Tibial nerve (tissue), 4 donors: ENCODE data around the gene ASTN2. TPM values are rescaled to one million over a fixed set of nuclear protein-coding genes. Genes with fewer than 3 reads are reported as not detected.
"Not testable (repeated sequence)": the region's sequence is repeated elsewhere in the genome, so short reads cannot be mapped to it uniquely, and the experiment has no call there.

Experiments
- DNase-seq, 2 donors: peaks; one replicate each; pipeline ENCODE4 v3.0.0-alpha.2; 2019; ENCODE audit warnings: low spot score in 2 of 2
- H3K27ac ChIP-seq, 4 donors: fragments of 200-600 bp; sonication (generic) in 3 of 4; one replicate each; pipeline ENCODE4 v1.5.1; 2017 to 2019; ENCODE audit warnings: mild to moderate bottlenecking in 1 of 4
- H3K27me3 ChIP-seq, 2 donors: fragments of 200-600 bp; sonication (generic) in 1 of 2; one replicate each; pipeline versions ENCODE4 v1.5.1 to v1.6.0; 2017 to 2019
- H3K36me3 ChIP-seq, 3 donors: fragments of 200-600 bp; sonication (generic); one replicate each; pipeline ENCODE4 v1.5.1; 2018 to 2019
- H3K4me1 ChIP-seq, 4 donors: fragments of 200-600 bp; sonication (generic) in 3 of 4; one replicate each; pipeline ENCODE4 v1.5.1; 2017 to 2019
- H3K4me3 ChIP-seq, 4 donors: fragments of 200-600 bp; sonication (generic) in 3 of 4; one replicate each; pipeline ENCODE4 v1.5.1; 2017 to 2019; ENCODE audit warnings: mild to moderate bottlenecking in 1 of 4, moderate library complexity in 1 of 4
- H3K9me3 ChIP-seq, 4 donors: fragments of 200-600 bp; sonication (generic) in 3 of 4; one replicate each; pipeline ENCODE4 v1.5.1; 2017 to 2019
- EP300 ChIP-seq, 2 donors: sonication (generic); formaldehyde crosslinking; IDR thresholded peaks; one replicate each; pipeline ENCODE4 v1.6.1; 2017; ENCODE audit warnings: antibody characterized with exemption in 2 of 2, mild to moderate bottlenecking in 1 of 2
- POLR2A ChIP-seq, 2 donors: fragments of 450-650 bp; IDR thresholded peaks; one replicate each; pipeline ENCODE4 v1.6.1; 2017; ENCODE audit warnings: antibody characterized with exemption in 2 of 2, mild to moderate bottlenecking in 2 of 2, moderate library complexity in 2 of 2
- WGBS, 2 donors: methylation state at CpG; one replicate each; pipeline ENCODE4 v1.1.5; 2018; 5-methylcytosine and 5-hydroxymethylcytosine counted together
- total RNA-seq, 4 donors: library from RNA; depleted of rRNA; stranded (reverse); fragments of >200 nt; gene quantifications; one replicate each; pipeline ENCODE4 v1.1.0, GENCODE V29; 2016
- TF ChIP-seq, protein P1 (sequence below), 5 experiments: fragments of 200-600 bp in 3 of 5; fragments of 450-650 bp in 2 of 5; sonication (generic) in 3 of 5; IDR thresholded peaks; one replicate each; pipeline ENCODE4 v1.5.1; 2016 to 2019; ENCODE audit warnings: antibody characterized with exemption in 5 of 5, mild to moderate bottlenecking in 3 of 5, moderate library complexity in 2 of 5

The ASTN2 gene
- total RNA-seq, 4 donors from 2014 or later, result 9.0 to 14.9 (median 12.3) TPM

DNA sequence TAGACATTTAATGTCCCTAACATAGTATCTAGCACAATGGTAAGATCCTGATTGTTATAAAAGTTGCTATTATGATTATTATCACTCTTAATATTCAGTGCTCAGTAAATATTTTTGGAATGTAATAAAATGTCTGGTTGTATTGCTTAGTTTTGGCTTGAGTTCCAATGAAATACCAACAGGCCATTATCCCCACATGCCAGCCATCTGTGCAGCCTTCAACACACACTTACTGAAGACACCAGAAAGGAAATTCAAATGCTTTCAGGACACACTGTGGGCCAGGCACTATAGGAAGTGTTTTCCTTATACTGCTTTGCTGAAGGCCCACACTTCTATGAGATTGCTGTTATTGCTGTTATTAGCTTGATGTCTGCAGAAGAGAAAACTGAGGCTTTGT lies 570.2 kb downstream of the ASTN2 start:
- no peaks in the 10 kb centered on the region for H3K27me3 ChIP-seq
- TF ChIP-seq EP300 (IDR thresholded peaks at IDR 0.05) (no peak), POLR2A (IDR thresholded peaks at IDR 0.05) (no peak)
- TF ChIP-seq, protein P1, sequence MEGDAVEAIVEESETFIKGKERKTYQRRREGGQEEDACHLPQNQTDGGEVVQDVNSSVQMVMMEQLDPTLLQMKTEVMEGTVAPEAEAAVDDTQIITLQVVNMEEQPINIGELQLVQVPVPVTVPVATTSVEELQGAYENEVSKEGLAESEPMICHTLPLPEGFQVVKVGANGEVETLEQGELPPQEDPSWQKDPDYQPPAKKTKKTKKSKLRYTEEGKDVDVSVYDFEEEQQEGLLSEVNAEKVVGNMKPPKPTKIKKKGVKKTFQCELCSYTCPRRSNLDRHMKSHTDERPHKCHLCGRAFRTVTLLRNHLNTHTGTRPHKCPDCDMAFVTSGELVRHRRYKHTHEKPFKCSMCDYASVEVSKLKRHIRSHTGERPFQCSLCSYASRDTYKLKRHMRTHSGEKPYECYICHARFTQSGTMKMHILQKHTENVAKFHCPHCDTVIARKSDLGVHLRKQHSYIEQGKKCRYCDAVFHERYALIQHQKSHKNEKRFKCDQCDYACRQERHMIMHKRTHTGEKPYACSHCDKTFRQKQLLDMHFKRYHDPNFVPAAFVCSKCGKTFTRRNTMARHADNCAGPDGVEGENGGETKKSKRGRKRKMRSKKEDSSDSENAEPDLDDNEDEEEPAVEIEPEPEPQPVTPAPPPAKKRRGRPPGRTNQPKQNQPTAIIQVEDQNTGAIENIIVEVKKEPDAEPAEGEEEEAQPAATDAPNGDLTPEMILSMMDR (IDR thresholded peaks at IDR 0.05), result no peak
- no peaks in the 10 kb centered on the region for H3K36me3 ChIP-seq
- no peak overlapping the region for H3K27ac ChIP-seq
- H3K9me3 ChIP-seq, result no peaks in the 10 kb centered on the region
- DNase-seq, result no peak
- H3K4me1 ChIP-seq, result no peaks in the 10 kb centered on the region
- H3K4me3 ChIP-seq, result no peak overlapping the region

DNA sequence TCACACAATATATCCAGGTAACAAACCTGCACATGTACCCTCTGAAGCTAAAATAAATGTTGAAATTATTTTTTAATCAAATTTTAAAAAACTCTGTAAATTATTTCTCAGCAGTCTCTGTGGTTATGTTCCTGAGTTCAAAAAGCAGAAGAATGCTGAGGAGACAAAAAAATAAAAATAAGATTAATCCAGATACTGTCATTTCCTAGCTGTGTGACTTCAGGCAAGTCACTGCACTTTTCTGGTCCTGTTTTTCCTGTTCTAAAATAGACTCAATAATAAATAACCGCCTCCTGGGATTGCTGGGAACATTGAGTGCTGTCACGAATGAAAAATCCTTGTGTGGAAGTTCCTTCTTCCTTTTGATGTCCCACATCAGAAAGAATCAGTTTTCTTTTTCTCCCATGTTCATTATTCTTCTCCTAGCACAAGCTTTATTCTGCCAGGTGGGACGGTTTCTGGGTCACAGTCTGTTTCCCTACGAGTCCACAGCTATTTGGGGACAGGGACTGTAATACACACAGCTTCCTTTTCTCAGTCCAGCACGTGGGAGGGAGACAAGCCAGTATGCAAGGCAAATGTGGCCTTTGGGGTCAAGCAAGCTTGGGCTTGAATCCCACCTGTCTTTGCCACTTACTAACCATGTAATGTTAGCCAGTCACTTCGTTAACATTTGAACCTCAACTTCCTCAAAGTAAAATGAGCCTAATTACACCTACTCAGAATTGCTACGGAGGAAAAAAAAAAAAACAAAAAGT lies 570.8 kb downstream of the ASTN2 start:
- TF ChIP-seq, protein P1 (IDR thresholded peaks at IDR 0.05), result no peak
- TF ChIP-seq EP300 (IDR thresholded peaks at IDR 0.05) (no peak), POLR2A (IDR thresholded peaks at IDR 0.05) (no peak)
- no peaks in the 10 kb centered on the region for H3K4me1 ChIP-seq
- DNase-seq, result no peak
- no peak overlapping the region for H3K27ac ChIP-seq
- H3K4me3 ChIP-seq, result no peak overlapping the region
- H3K27me3 ChIP-seq, result no peaks in the 10 kb centered on the region
- no peaks in the 10 kb centered on the region for H3K36me3 ChIP-seq
- 43 to 44% methylated on average over 7 of the region's 7 CpGs for WGBS, 2 donors
- H3K9me3 ChIP-seq, result no peaks in the 10 kb centered on the region

DNA sequence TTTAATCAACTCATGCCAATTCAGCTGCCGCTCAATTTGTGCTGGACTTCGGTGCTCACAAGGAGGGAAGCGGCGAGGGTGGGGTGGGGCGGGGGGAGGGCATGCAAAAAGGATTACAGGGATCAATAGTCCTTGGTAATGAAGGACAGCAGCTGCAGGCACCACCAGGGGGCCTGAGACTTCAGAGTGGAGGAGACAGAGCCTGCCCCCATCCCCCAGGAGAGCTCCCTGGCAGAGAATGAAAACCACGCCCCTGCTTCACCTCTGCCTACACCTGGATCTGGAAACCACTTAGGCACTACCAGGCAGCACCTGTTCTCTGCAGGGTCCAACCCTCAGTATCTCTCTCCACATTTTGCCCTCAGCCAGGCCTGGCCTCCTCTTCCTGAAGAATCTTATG lies 572.2 kb downstream of the ASTN2 start:
- TF ChIP-seq, protein P1 (IDR thresholded peaks at IDR 0.05), result no peak
- TF ChIP-seq EP300 (IDR thresholded peaks at IDR 0.05) (no peak), POLR2A (IDR thresholded peaks at IDR 0.05) (no peak)
- WGBS, 2 donors, result 58 to 78% methylated on average over 6 of the region's 6 CpGs
- no peaks in the 10 kb centered on the region for H3K27me3 ChIP-seq
- no peak overlapping the region for H3K4me3 ChIP-seq
- no peaks in the 10 kb centered on the region for H3K9me3 ChIP-seq
- no peaks in the 10 kb centered on the region for H3K36me3 ChIP-seq
- H3K27ac ChIP-seq, result no peak overlapping the region
- H3K4me1 ChIP-seq, result no peaks in the 10 kb centered on the region
- no peak for DNase-seq

DNA sequence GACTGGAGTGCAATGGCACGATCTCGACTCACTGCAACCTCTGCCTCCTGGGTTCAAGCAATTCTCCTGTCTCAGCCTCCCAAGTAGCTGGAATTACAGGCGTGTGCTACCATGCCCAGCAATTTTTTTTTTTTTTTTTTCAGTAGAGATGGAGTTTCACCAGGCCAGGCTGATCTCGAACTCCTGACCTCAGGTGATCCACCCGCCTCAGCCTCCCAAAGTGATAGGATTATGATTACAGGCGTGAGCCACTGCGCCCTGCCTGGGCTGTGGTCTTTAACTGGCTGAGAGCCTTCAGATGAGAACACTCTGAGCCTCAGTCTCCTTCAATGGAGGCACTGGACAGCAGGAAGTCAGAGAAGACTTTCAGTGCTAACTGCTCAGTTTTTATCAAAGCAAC lies 576.4 kb downstream of the ASTN2 start:
- H3K27me3 ChIP-seq, H3K27ac ChIP-seq, H3K9me3 ChIP-seq, H3K4me1 ChIP-seq, H3K4me3 ChIP-seq, DNase-seq, H3K36me3 ChIP-seq: not testable (repeated sequence)
- WGBS, 2 donors, result 85 to 95% methylated on average over 7 of the region's 7 CpGs

DNA sequence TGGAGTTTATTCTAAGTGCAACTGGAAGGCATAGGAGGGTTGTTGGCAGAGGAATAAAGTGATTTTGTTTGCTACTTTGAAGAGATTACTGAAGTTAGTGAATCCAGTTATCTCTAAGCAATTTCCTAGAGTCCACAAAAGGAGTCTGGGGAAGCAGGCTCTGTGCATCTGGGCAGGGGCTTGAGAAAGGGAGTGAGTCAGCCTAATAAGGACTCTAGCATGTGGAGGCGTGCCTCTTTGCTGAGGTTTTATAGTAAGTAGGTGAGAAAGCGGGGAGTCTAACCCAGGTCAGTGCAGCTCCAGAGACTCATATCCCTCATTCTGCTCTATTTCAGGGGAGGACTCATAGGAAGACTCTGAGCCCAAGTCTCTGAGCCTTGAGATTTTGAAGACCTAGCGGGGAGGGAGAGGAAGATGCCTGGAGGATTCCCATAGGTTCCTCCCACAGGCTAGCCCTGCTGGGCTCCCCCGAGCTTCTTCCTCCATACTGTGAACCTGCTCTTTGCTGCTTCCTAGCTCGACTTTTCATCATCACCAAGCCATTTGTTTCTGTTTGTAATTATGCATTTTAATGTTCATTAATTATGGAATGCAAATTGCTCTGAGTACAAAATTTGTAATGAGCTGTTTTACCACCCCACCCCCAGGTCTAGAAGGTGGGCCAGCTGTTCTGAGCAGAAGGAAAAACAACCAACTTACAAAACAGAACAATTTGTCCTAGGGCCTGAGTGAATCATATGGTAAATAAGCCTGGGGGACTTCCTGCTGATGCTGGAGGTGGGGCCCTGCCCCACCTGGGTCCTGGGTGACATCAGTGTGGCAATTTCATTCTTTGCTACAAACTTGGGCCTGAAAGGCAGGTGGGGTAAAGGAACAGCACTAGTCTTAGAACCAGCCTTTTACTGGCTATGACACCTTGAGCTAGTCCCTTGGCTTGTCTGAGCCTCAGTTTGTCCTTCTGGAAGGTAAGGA lies 577.6 kb downstream of the ASTN2 start:
- H3K9me3 ChIP-seq, result no peaks in the 10 kb centered on the region
- no peak for DNase-seq
- H3K4me1 ChIP-seq, result no peaks in the 10 kb centered on the region
- 68 to 86% methylated on average over 5 of the region's 5 CpGs for WGBS, 2 donors
- H3K4me3 ChIP-seq, result no peak overlapping the region
- no peaks in the 10 kb centered on the region for H3K36me3 ChIP-seq
- H3K27ac ChIP-seq, result no peak overlapping the region
- TF ChIP-seq, protein P1 (IDR thresholded peaks at IDR 0.05), result no peak
- TF ChIP-seq POLR2A (IDR thresholded peaks at IDR 0.05) (no peak), EP300 (IDR thresholded peaks at IDR 0.05) (no peak)
- no peaks in the 10 kb centered on the region for H3K27me3 ChIP-seq

DNA sequence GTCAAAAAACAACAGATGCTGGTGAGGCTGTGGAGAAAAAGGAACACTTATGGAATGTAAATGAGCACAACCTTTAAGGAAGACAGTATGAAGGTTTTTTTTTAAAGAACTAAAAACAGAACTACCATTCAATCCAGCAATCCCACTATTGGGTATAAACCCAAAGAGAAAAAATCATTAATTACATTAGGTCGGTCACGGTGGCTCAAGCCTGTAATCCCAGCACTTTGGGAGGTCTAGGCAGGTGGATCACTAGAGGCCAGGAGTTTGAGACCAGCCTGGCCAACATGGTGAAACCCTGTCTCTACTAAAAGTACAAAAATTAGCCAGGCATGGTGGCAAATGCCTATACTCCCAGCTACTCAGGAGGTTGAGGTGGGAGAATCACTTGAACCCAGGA lies 584.5 kb downstream of the ASTN2 start:
- H3K27me3 ChIP-seq, H3K4me3 ChIP-seq, H3K27ac ChIP-seq, DNase-seq, H3K36me3 ChIP-seq, H3K9me3 ChIP-seq, H3K4me1 ChIP-seq: not testable (repeated sequence)
- WGBS, 2 donors, result 88 to 100% methylated on average over 2 of the region's 2 CpGs
